MCF 10A (cell line): ENCODE data around the gene AJAP1. TPM values are rescaled to one million over a fixed set of nuclear protein-coding genes. Genes with fewer than 3 reads are reported as not detected.
"Not testable (repeated sequence)": the region's sequence is repeated elsewhere in the genome, so short reads cannot be mapped to it uniquely, and the experiment has no call there.

Experiments used
- BruUV-seq: library from RNA; stranded (reverse); fragments of 400-500 nt; replicated peaks from 2 replicates; lab custom pipeline; 2021; lab: Mats Ljungman, UMichigan
- CTCF ChIA-PET: fragments of 300-600 bp; sonication (Branson Sonifier 250); formaldehyde crosslinking; extraction: SDS; loops from one replicate; lab custom pipeline; 2021; ENCODE audit warnings: antibody characterized with exemption, inconsistent platforms; lab: Yijun Ruan, JAX
- POLR2A ChIA-PET: fragments of 300-600, 350-650 bp; sonication (Branson Sonifier 250); formaldehyde crosslinking; extraction: SDS; loops from one replicate; lab custom pipeline; 2020; ENCODE audit warnings: antibody characterized with exemption, inconsistent platforms; lab: Yijun Ruan, JAX
- DNase-seq: peaks from one replicate; pipeline ENCODE4 v3.0.0-alpha.2; 2018; ENCODE audit not compliant: unreplicated experiment
- H3K27ac Mint-ChIP-seq: one replicate; pipeline ENCODE4 v1.8.0; 2022; ENCODE audit warnings: mild to moderate bottlenecking, low read depth, mixed read lengths; ENCODE audit not compliant: unreplicated experiment
- H3K27me3 Mint-ChIP-seq: one replicate; pipeline ENCODE4 v1.8.0; 2022; ENCODE audit warnings: mixed read lengths; ENCODE audit not compliant: insufficient read depth, unreplicated experiment
- H3K36me3 Mint-ChIP-seq: one replicate; pipeline ENCODE4 v1.8.0; 2022; ENCODE audit warnings: mild to moderate bottlenecking, moderate library complexity, mixed read lengths; ENCODE audit not compliant: insufficient read depth, unreplicated experiment
- H3K4me1 Mint-ChIP-seq: one replicate; pipeline ENCODE4 v1.8.0; 2022; ENCODE audit warnings: mixed read lengths; ENCODE audit not compliant: insufficient read depth, unreplicated experiment
- H3K4me3 Mint-ChIP-seq: one replicate; pipeline ENCODE4 v1.8.0; 2022; ENCODE audit warnings: mild to moderate bottlenecking, moderate library complexity, mixed read lengths; ENCODE audit not compliant: unreplicated experiment
- H3K9me3 Mint-ChIP-seq: one replicate; pipeline ENCODE4 v1.8.0; 2022; ENCODE audit warnings: mixed read lengths; ENCODE audit not compliant: unreplicated experiment
- CTCF ChIP-seq: fragments of 200-600 bp; IDR thresholded peaks from one replicate; pipeline ENCODE4 v1.8.0; 2022; ENCODE audit warnings: antibody characterized with exemption, mild to moderate bottlenecking; ENCODE audit not compliant: unreplicated experiment
- intact Hi-C: fragments of 100-400 bp; cut with micrococcal nuclease; formaldehyde crosslinking; loops from 2 replicates; pipeline ENCODE4 v1.14.1; 2022
- total RNA-seq: library from RNA; stranded (reverse); gene quantifications from 2 replicates; pipeline ENCODE4 v1.2.3, GENCODE V29; 2022

AJAP1 gene
- total RNA-seq, 1 experiment from 2014 or later = not detected

- no peaks in the 10 kb centered on the region for H3K9me3 Mint-ChIP-seq
- BruUV-seq = no TSS peak
- TF ChIP-seq CTCF = no peak
- H3K36me3 Mint-ChIP-seq = no peaks in the 10 kb centered on the region
- H3K27ac Mint-ChIP-seq = no peak overlapping the region
- DNase-seq = no peak
- POLR2A ChIA-PET = no interaction called here
- peaks cover 2% of the 10 kb centered on the region for H3K4me1 Mint-ChIP-seq
- H3K27me3 Mint-ChIP-seq = no peaks in the 10 kb centered on the region
- intact Hi-C loops = no loop called here
- H3K4me3 Mint-ChIP-seq = no peak overlapping the region
- CTCF ChIA-PET = no interaction called here
Observed at GRCh38 chr1:4664095-4664494, 9.7 kb downstream of the AJAP1 start.

- ChIA-PET POLR2A (no interaction called here), CTCF (no interaction called here)
- TF ChIP-seq CTCF = no peak
- H3K4me1 Mint-ChIP-seq = peaks cover 6% of the 10 kb centered on the region
- H3K36me3 Mint-ChIP-seq = no peaks in the 10 kb centered on the region
- no peak overlapping the region for H3K4me3 Mint-ChIP-seq
- no TSS peak for BruUV-seq
- no peak overlapping the region for H3K27ac Mint-ChIP-seq
- intact Hi-C loops = loop anchor here (5.0 kb wide), 1 partner anchor 838 kb away; no protein-coding TSS in a partner anchor
- DNase-seq = no peak
- no peaks in the 10 kb centered on the region for H3K27me3 Mint-ChIP-seq
- H3K9me3 Mint-ChIP-seq = no peaks in the 10 kb centered on the region
Observed at GRCh38 chr1:4664606-4665005, 10.2 kb downstream of the AJAP1 start.

GRCh38 chr1:4665456-4665855 is 11.0 kb downstream of the AJAP1 start:
- CTCF ChIA-PET = no interaction called here
- no peaks in the 10 kb centered on the region for H3K36me3 Mint-ChIP-seq
- TF ChIP-seq CTCF = no peak
- no peak for DNase-seq
- intact Hi-C loops = loop anchor here (5.0 kb wide), 1 partner anchor 837 kb away; no protein-coding TSS in a partner anchor
- no peak overlapping the region for H3K4me3 Mint-ChIP-seq
- no peaks in the 10 kb centered on the region for H3K27me3 Mint-ChIP-seq
- POLR2A ChIA-PET = no interaction called here
- peaks cover 6% of the 10 kb centered on the region for H3K4me1 Mint-ChIP-seq
- no peaks in the 10 kb centered on the region for H3K9me3 Mint-ChIP-seq
- BruUV-seq = no TSS peak
- no peak overlapping the region for H3K27ac Mint-ChIP-seq

- POLR2A ChIA-PET = interaction anchor here (1.0 kb wide), 1 partner anchor 36 kb away, joined by 3 read pairs; no protein-coding TSS in a partner anchor
- BruUV-seq, CTCF ChIA-PET, H3K27ac Mint-ChIP-seq, H3K4me3 Mint-ChIP-seq, H3K4me1 Mint-ChIP-seq, H3K27me3 Mint-ChIP-seq, H3K36me3 Mint-ChIP-seq, H3K9me3 Mint-ChIP-seq: not testable (repeated sequence)
- DNase-seq = peak; percentile 69
- intact Hi-C loops = loop anchor here (5.0 kb wide), 1 partner anchor 836 kb away; no protein-coding TSS in a partner anchor
Observed at GRCh38 chr1:4666683-4667082, 12.3 kb downstream of the AJAP1 start.
